Mammary epithelial cell (primary cell): ENCODE data around the gene SLC9A9.

Experiments used
- EZH2 ChIP-seq: IDR thresholded peaks from 2 replicates; pipeline ENCODE4 v1.6.1; 2012; ENCODE audit warnings: low read length, inconsistent platforms, borderline replicate concordance
- TF ChIP-seq, protein P1 (sequence below), 2 donors: IDR thresholded peaks in 1 of 2; conservative IDR thresholded peaks in 1 of 2; 2 replicates each; pipeline ENCODE4 v1.5.1; 2011 to 2012; ENCODE audit warnings: inconsistent platforms in 2 of 2, low read length in 2 of 2, mild to moderate bottlenecking in 2 of 2, control low read depth in 1 of 2, low read depth in 1 of 2; ENCODE audit not compliant: insufficient read depth in 1 of 2; ENCODE audit errors: extremely low read depth in 1 of 2

DNA sequence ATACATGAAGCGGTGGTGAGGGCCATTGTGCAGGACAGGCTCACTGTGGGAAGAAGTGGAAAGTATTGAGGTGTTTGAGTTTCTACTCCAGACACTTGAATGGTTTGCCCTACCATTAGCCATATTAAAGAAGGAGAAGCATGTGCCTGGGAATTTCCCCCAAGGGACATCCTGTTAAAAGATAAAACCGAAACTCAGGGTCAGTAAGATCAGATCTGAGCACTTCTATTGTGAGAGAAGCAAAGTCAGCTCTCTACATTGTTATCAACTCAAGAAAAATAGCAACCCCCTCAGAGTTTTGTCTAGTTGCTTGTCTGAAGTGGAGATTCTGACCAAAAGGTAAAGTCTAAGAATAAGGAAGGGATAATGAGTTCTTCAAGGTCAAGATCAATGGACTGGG, 458.9 kb downstream of the SLC9A9 start:
- TF ChIP-seq, protein P1, sequence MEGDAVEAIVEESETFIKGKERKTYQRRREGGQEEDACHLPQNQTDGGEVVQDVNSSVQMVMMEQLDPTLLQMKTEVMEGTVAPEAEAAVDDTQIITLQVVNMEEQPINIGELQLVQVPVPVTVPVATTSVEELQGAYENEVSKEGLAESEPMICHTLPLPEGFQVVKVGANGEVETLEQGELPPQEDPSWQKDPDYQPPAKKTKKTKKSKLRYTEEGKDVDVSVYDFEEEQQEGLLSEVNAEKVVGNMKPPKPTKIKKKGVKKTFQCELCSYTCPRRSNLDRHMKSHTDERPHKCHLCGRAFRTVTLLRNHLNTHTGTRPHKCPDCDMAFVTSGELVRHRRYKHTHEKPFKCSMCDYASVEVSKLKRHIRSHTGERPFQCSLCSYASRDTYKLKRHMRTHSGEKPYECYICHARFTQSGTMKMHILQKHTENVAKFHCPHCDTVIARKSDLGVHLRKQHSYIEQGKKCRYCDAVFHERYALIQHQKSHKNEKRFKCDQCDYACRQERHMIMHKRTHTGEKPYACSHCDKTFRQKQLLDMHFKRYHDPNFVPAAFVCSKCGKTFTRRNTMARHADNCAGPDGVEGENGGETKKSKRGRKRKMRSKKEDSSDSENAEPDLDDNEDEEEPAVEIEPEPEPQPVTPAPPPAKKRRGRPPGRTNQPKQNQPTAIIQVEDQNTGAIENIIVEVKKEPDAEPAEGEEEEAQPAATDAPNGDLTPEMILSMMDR (conservative IDR thresholded peaks at IDR 0.05 in 1 of 2, IDR thresholded peaks at IDR 0.05 in 1 of 2; ENCODE audit: extremely low read depth in 1 of 2, insufficient read depth in 1 of 2, low read depth in 1 of 2, low read length in 2 of 2) = no peak
- no peak for TF ChIP-seq EZH2
